B cell (primary cell): Measurements from ENCODE around the gene CSNK2B. TPM values are rescaled to one million over a fixed set of nuclear protein-coding genes. Genes with fewer than 3 reads are reported as not detected.

Experiments used
- ATAC-seq: fragments of 200-7000 bp; cut with Tn5 transposase; one replicate; pipeline ENCODE4 v1.10.0; 2021; ENCODE audit warnings: low read depth, mild to moderate bottlenecking, moderate number of reproducible peaks, moderate library complexity
- CTCF ChIA-PET: fragments of 350-600 bp; sonication (Branson Sonifier 250); formaldehyde crosslinking; loops from one replicate; lab custom pipeline; 2021; ENCODE audit warnings: antibody characterized with exemption, inconsistent platforms; lab: Charles Lee
- POLR2A ChIA-PET: fragments of 350-600 bp; sonication (Branson Sonifier 250); formaldehyde crosslinking; loops from one replicate; lab custom pipeline; 2021; ENCODE audit warnings: antibody characterized with exemption; lab: Charles Lee
- DNase-seq: peaks from one replicate; pipeline ENCODE4 v3.0.0; 2013
- H2AFZ ChIP-seq: 2 replicates; pipeline ENCODE4 v1.6.1; 2012; ENCODE audit warnings: mild to moderate bottlenecking, low read depth, low read length; ENCODE audit not compliant: insufficient read depth, poor library complexity, severe bottlenecking
- H3K27ac ChIP-seq, 2 donors: 1 replicate in 1 of 2; 2 replicates in 1 of 2; pipeline ENCODE4 v1.5.1; 2012 to 2013; ENCODE audit warnings: low read length in 2 of 2, mild to moderate bottlenecking in 2 of 2, moderate library complexity in 1 of 2
- H3K27me3 ChIP-seq, 4 experiments: fragments of 200-600 bp in 1 of 4; sonication (generic) in 1 of 4; replicated peaks in 1 of 4; 1 replicate in 2 of 4; 2 replicates in 2 of 4; pipeline versions ENCODE4 v1.6.1 to v1.7.0; 2013 to 2016; ENCODE audit warnings: low read length in 3 of 4, mild to moderate bottlenecking in 2 of 4, mixed read lengths in 1 of 4, moderate library complexity in 1 of 4; ENCODE audit not compliant: insufficient read depth in 4 of 4, control insufficient read depth in 3 of 4; ENCODE audit errors: control extremely low read depth in 1 of 4
- H3K36me3 ChIP-seq, 2 experiments: replicated peaks in 1 of 2; 1 replicate in 1 of 2; 2 replicates in 1 of 2; pipeline versions ENCODE4 v1.6.1 to v1.7.1; 2013; ENCODE audit warnings: low read length in 1 of 2; ENCODE audit not compliant: insufficient read depth in 2 of 2, control insufficient read depth in 1 of 2; ENCODE audit errors: control extremely low read depth in 1 of 2, extremely low read depth in 1 of 2
- H3K4me1 ChIP-seq, 2 donors: fragments of 200-600 bp in 1 of 2; sonication (generic) in 1 of 2; 1 replicate in 1 of 2; 2 replicates in 1 of 2; pipeline versions ENCODE4 v1.5.1 to v1.6.1; 2013 to 2017; ENCODE audit warnings: low read length in 2 of 2; ENCODE audit not compliant: control insufficient read depth in 2 of 2, insufficient read depth in 2 of 2
- H3K4me2 ChIP-seq: replicated peaks from 2 replicates; pipeline ENCODE3; 2012; ENCODE audit warnings: mild to moderate bottlenecking, low read depth, low read length; ENCODE audit not compliant: poor library complexity, severe bottlenecking
- H3K4me3 ChIP-seq, 5 experiments: fragments of 200-600 bp in 1 of 5; sonication (generic) in 1 of 5; 1 replicate in 3 of 5; 2 replicates in 2 of 5; pipeline versions ENCODE4 v1.5.1 to v1.7.0; 2011 to 2016; ENCODE audit warnings: low read length in 4 of 5, mild to moderate bottlenecking in 4 of 5, low read depth in 2 of 5, control low read depth in 1 of 5, moderate library complexity in 1 of 5; ENCODE audit not compliant: insufficient read depth in 1 of 5; ENCODE audit errors: control extremely low read depth in 1 of 5, extremely low read depth in 1 of 5
- H3K79me2 ChIP-seq: fragments of 200-600 bp; sonication (generic); one replicate; pipeline ENCODE4 v1.6.0; 2016; ENCODE audit warnings: low read length; ENCODE audit not compliant: control insufficient read depth, insufficient read depth
- H3K9ac ChIP-seq: fragments of 200-600 bp; sonication (generic); 2 replicates; pipeline ENCODE4 v1.6.1; 2017; ENCODE audit warnings: mild to moderate bottlenecking, low read length, moderate library complexity
- H3K9me3 ChIP-seq, 3 donors: one replicate each; pipeline versions ENCODE4 v1.6.1 to v1.7.1; 2013; ENCODE audit warnings: low read length in 2 of 3; ENCODE audit not compliant: control insufficient read depth in 2 of 3, insufficient read depth in 1 of 3; ENCODE audit errors: control extremely low read depth in 1 of 3
- H4K20me1 ChIP-seq: 2 replicates; pipeline ENCODE4 v1.6.0; 2012; ENCODE audit warnings: mild to moderate bottlenecking, low read length; ENCODE audit not compliant: insufficient read depth, control insufficient read depth, poor library complexity, severe bottlenecking
- H3K27ac Mint-ChIP-seq: one replicate; pipeline ENCODE4 v1.8.0; 2021; ENCODE audit warnings: mixed read lengths
- H3K27me3 Mint-ChIP-seq: one replicate; pipeline ENCODE4 v1.8.0; 2021; ENCODE audit warnings: mixed read lengths
- H3K4me1 Mint-ChIP-seq: one replicate; pipeline ENCODE4 v1.8.0; 2021; ENCODE audit warnings: mixed read lengths
- H3K4me3 Mint-ChIP-seq: one replicate; pipeline ENCODE4 v1.8.0; 2021; ENCODE audit warnings: mixed read lengths
- H3K9me3 Mint-ChIP-seq: one replicate; pipeline ENCODE4 v1.8.0; 2022; ENCODE audit warnings: mixed read lengths; ENCODE audit not compliant: insufficient read depth
- CTCF ChIP-seq: fragments of 200-600 bp; IDR thresholded peaks from one replicate; pipeline ENCODE4 v1.8.0; 2022; ENCODE audit warnings: antibody characterized with exemption, mild to moderate bottlenecking
- EZH2 ChIP-seq: IDR thresholded peaks from 2 replicates; pipeline ENCODE4 v1.6.1; 2012; ENCODE audit warnings: borderline replicate concordance, low read depth, mild to moderate bottlenecking, moderate library complexity, low read length; ENCODE audit not compliant: insufficient read depth, poor library complexity, severe bottlenecking
- WGBS: methylation state at CpG from one replicate; pipeline ENCODE4 v1.1.5; 2013; ENCODE audit warnings: missing lambda C conversion rate; ENCODE audit not compliant: insufficient coverage; 5-methylcytosine and 5-hydroxymethylcytosine counted together
- intact Hi-C: fragments of 100-400 bp; cut with micrococcal nuclease; formaldehyde crosslinking; loops from one replicate; pipeline ENCODE4 v1.10.0; 2022
- polyA plus RNA-seq: library from polyadenylated mRNA; depleted of rRNA; stranded (reverse); fragments of >200 nt; gene quantifications from 2 replicates; pipeline ENCODE4 v1.2.3, GENCODE V29; 2012
- total RNA-seq, 2 donors: library from RNA; stranded (reverse); fragments of 120-200 nt in 1 of 2; gene quantifications; 1 replicate in 1 of 2; 2 replicates in 1 of 2; pipeline versions ENCODE4 v1.2.3 to v1.2.4, GENCODE V29; 2013 to 2022

The CSNK2B gene
- total and polyA plus RNA-seq, 2 donors (not counting 1 experiment from before 2014, with no cell fraction given), result 142 to 146 TPM

GRCh38 chr6:31691564-31692108 lies 25.8 kb downstream of the CSNK2B start:
- no peaks in the 10 kb centered on the region for H3K27me3 ChIP-seq
- no peaks in the 10 kb centered on the region for H3K9me3 Mint-ChIP-seq
- CTCF ChIA-PET, result interaction anchor here (1.0 to 1.6 kb wide), 2 partner anchors 78 to 80 kb away, joined by 3 to 4 read pairs; no protein-coding TSS in a partner anchor
- H2AFZ ChIP-seq, result no peak overlapping the region
- intact Hi-C loops, result no loop called here
- no peak for DNase-seq
- TF ChIP-seq CTCF (no peak), EZH2 (no peak)
- H4K20me1 ChIP-seq, result no peaks in the 10 kb centered on the region
- H3K27me3 Mint-ChIP-seq, result no peaks in the 10 kb centered on the region
- no peak for ATAC-seq
- H3K4me1 Mint-ChIP-seq, result peaks cover 17% of the 10 kb centered on the region
- peaks cover 10 to 18% of the 10 kb centered on the region in 2 donors for H3K4me1 ChIP-seq
- H3K27ac Mint-ChIP-seq, result no peak overlapping the region
- no peak overlapping the region for H3K4me3 ChIP-seq
- POLR2A ChIA-PET, result no interaction called here
- no peak overlapping the region for H3K4me2 ChIP-seq
- no peaks in the 10 kb centered on the region for H3K79me2 ChIP-seq
- no peak overlapping the region for H3K9ac ChIP-seq
- no peak overlapping the region for H3K27ac ChIP-seq
- H3K4me3 Mint-ChIP-seq, result no peak overlapping the region
- peaks cover 0 to 82% of the 10 kb centered on the region in 2 experiments for H3K36me3 ChIP-seq
- no peaks in the 10 kb centered on the region for H3K9me3 ChIP-seq
- 96% methylated on average over 9 of the region's 12 CpGs for WGBS

GRCh38 chr6:31692353-31692752 lies 26.5 kb downstream of the CSNK2B start:
- H3K4me1 Mint-ChIP-seq, result peaks cover 17% of the 10 kb centered on the region
- Histone ChIP-seq H3K27ac (no peak overlapping the region), H3K9ac (no peak overlapping the region), H4K20me1 (no peaks in the 10 kb centered on the region), H3K27me3 (no peaks in the 10 kb centered on the region), H3K9me3 (no peaks in the 10 kb centered on the region), H3K4me1 (peaks cover 10 to 18% of the 10 kb centered on the region in 2 donors), H2AFZ (no peak overlapping the region), H3K4me2 (no peak overlapping the region), H3K36me3 (peaks cover 0 to 82% of the 10 kb centered on the region in 2 experiments), H3K79me2 (no peaks in the 10 kb centered on the region), H3K4me3 (no peak overlapping the region)
- ATAC-seq (no peak), DNase-seq (no peak)
- POLR2A ChIA-PET, result interaction anchor here (0.6 kb wide), 2 partner anchors 140 to 193 kb away, joined by 5 read pairs; no protein-coding TSS in a partner anchor
- H3K4me3 Mint-ChIP-seq, result no peak overlapping the region
- intact Hi-C loops, result no loop called here
- no peaks in the 10 kb centered on the region for H3K27me3 Mint-ChIP-seq
- TF ChIP-seq CTCF (no peak), EZH2 (no peak)
- CTCF ChIA-PET, result interaction anchor here (0.9 kb wide), 1 partner anchor 141 kb away, joined by 4 read pairs; no protein-coding TSS in a partner anchor
- H3K27ac Mint-ChIP-seq, result no peak overlapping the region
- 100% methylated on average over 3 of the region's 4 CpGs for WGBS
- H3K9me3 Mint-ChIP-seq, result no peaks in the 10 kb centered on the region
